ENCODE results near the gene USP12.
"Not testable (repeated sequence)": the region's sequence is repeated elsewhere in the genome, so short reads cannot be mapped to it uniquely, and the experiment has no call there.

The USP12 gene

GRCh38 chr13:27076421-27076820 is 95.2 kb downstream of the USP12 start:
- no peak for DNase-seq (ENCODE audit: low read depth, low spot score)

GRCh38 chr13:27073186-27073585 is 98.4 kb downstream of the USP12 start:
- DNase-seq (ENCODE audit: low read depth, low spot score) = no peak

GRCh38 chr13:27066123-27066522 is 105.5 kb downstream of the USP12 start:
- not testable (repeated sequence) for DNase-seq (ENCODE audit: low read depth, low spot score)

- no peak for DNase-seq (ENCODE audit: low read depth, low spot score)
These were observed 106.0 kb downstream of the USP12 start for GRCh38 chr13:27065582-27065981.

- no peak for DNase-seq (ENCODE audit: low read depth, low spot score)
These were observed 107.2 kb downstream of the USP12 start for GRCh38 chr13:27064252-27064995.

GRCh38 chr13:27057817-27058216 is 113.8 kb downstream of the USP12 start:
- no peak for DNase-seq (ENCODE audit: low read depth, low spot score)

- DNase-seq (ENCODE audit: low read depth, low spot score) = no peak
These were observed 116.1 kb downstream of the USP12 start for GRCh38 chr13:27055526-27055925.

GRCh38 chr13:27054760-27055159 is 116.9 kb downstream of the USP12 start:
- DNase-seq (ENCODE audit: low read depth, low spot score) = no peak

GRCh38 chr13:27053902-27054595 is 117.6 kb downstream of the USP12 start:
- DNase-seq (ENCODE audit: low read depth, low spot score) = no peak

GRCh38 chr13:27053210-27053884 is 118.3 kb downstream of the USP12 start:
- no peak for DNase-seq (ENCODE audit: low read depth, low spot score)

GRCh38 chr13:27052551-27053208 is 118.9 kb downstream of the USP12 start:
- no peak for DNase-seq (ENCODE audit: low read depth, low spot score)

- DNase-seq (ENCODE audit: low read depth, low spot score) = no peak
These were observed 124.5 kb downstream of the USP12 start for GRCh38 chr13:27047081-27047480.

- DNase-seq (ENCODE audit: low read depth, low spot score) = no peak
These were observed 126.6 kb downstream of the USP12 start for GRCh38 chr13:27044837-27045570.

GRCh38 chr13:27043013-27043412 is 128.6 kb downstream of the USP12 start:
- no peak for DNase-seq (ENCODE audit: low read depth, low spot score)

- DNase-seq (ENCODE audit: low read depth, low spot score) = no peak
These were observed 130.3 kb downstream of the USP12 start for GRCh38 chr13:27041341-27041740.

GRCh38 chr13:27040826-27041108 is 130.8 kb downstream of the USP12 start:
- no peak for DNase-seq (ENCODE audit: low read depth, low spot score)

GRCh38 chr13:27039171-27039701 is 132.4 kb downstream of the USP12 start:
- no peak for DNase-seq (ENCODE audit: low read depth, low spot score)

- DNase-seq (ENCODE audit: low read depth, low spot score) = no peak
These were observed 133.3 kb downstream of the USP12 start for GRCh38 chr13:27038323-27038722.

GRCh38 chr13:27037571-27037970 is 134.0 kb downstream of the USP12 start:
- DNase-seq (ENCODE audit: low read depth, low spot score) = no peak

- no peak for DNase-seq (ENCODE audit: low read depth, low spot score)
These were observed 134.4 kb downstream of the USP12 start for GRCh38 chr13:27037171-27037570.

GRCh38 chr13:27036236-27036981 is 135.2 kb downstream of the USP12 start:
- DNase-seq (ENCODE audit: low read depth, low spot score) = no peak

Measured in iPS DF 19.7 (cell line).